Stimulated activated CD8-positive, alpha-beta memory T cell treated with anti-CD3 and anti-CD28 coated beads, Interleukin-15, amount 100 ng/mL, for 24 hours (primary cell): Measurements from ENCODE around the gene EPHA5.
"Not testable (repeated sequence)": the region's sequence is repeated elsewhere in the genome, so short reads cannot be mapped to it uniquely, and the experiment has no call there.

Experiments
- DNase-seq: peaks from one replicate; pipeline ENCODE4 v3.0.0-alpha.2; 2020; ENCODE audit warnings: low read depth

Gene EPHA5

DNA sequence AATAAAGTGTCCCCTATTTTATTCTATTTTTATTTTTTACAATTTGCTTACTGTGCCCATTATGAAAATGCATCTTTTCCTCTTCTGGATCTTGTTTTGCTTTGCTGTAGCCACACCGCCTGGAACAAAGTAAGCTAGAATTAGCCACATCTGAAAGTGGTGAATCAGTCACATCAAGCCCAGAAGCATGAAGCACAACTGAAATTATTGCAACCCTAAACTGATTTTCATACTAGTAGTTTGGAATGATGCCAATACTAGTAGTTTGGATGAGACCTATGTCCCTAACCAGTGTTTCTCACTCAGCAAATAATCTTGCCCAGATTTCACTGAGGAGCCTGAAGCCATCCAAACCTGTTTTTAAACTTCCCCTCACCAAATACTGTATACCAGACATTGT, 303.0 kb downstream of the EPHA5 start:
- DNase-seq = no peak

DNA sequence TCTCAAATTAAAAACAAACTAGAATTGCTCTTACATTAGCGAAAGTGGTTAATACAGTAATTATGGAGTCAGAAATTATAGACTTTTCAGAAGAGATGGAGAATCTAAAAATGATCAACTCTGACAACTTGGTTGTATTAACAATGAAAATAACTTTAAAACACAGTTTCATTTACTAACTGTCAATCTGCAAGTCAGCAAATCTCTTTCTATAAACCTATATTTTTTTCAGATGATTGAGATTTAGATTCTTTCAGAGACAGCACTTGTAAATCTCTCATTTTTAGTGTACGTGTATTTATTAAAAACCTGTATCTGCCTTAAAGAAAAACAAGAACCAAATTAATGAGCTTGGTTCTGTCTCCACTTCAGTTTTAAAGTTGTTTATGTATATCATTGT, 311.4 kb downstream of the EPHA5 start:
- DNase-seq = no peak

DNA sequence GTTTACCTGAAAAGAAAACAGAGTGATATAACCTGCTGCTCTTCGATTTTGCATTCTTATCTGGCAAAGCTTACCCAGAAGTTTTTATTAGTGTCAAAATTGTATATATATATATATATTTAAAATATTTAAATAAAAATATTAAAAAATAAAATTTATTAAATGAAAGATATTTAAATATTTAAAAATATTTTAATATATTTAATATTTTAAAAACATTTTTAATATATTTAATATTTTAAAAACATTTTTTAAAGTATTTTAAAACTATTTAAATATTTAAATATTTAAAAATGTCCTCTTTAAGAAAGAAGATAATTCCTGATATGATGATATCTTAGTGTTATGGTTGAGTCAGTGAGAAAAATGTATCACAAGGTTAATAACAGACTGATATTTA, 317.2 kb downstream of the EPHA5 start:
- no peak for DNase-seq

DNA sequence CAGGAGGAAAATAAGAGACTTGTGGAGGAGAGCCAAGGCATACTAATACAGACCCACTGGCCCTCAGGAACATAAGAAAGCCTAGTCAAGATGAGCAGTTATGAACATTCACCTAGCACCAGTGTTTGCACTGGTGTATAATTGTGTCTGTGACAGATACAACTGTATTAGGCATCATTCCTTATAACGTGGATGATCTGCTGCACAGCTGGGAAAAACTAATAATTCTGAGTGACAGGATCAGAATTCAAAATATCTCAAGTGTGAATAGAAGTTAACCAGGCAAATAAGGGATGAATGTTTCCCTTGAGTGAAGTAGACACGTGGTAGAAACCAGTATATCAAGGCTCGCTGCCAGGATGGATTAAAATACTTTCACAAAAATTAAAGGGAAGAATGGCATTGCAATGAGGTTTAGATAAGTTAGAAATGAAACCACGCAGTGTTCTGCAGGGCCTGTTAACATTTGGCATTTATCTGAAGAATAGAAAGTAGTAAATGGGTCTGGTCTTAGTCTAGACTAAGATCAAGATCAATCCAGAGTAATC, 325.9 kb downstream of the EPHA5 start:
- no peak for DNase-seq

DNA sequence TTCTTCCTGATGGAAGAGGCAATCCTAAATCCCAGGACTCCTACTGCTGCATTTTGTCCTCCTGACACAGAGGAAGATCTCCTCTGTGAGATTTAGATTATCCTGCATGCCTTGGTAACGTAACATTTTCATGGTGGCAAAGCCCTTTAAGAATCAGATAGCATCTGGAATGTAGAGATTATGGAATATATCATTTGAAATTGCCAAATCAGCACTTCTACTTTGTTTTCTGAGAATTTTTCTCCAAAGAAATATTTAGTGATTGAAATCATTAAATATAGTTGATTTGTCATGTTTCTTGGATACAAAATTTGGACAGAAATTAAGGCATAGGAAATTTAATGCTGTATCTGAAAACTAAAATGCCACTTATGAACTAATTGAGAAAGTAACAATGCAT, 326.9 kb downstream of the EPHA5 start:
- no peak for DNase-seq

DNA sequence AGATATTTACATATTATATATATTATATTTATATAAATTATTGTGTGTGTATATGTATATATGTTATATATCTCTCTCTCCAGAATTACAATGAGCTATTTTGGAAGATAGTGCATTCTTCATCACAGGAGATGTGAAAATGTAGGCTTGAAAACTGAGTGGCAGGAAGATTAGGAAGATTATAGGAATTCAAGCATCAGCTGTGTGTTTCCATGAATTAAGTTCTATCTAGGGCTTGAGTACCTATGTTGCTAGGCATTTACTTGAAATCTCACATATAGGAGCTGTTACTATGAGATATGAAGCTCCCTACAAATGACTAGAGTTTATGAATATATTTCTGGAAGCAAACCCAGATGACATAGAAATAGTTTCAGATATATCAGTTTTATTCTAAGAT, 328.7 kb downstream of the EPHA5 start:
- DNase-seq = no peak

DNA sequence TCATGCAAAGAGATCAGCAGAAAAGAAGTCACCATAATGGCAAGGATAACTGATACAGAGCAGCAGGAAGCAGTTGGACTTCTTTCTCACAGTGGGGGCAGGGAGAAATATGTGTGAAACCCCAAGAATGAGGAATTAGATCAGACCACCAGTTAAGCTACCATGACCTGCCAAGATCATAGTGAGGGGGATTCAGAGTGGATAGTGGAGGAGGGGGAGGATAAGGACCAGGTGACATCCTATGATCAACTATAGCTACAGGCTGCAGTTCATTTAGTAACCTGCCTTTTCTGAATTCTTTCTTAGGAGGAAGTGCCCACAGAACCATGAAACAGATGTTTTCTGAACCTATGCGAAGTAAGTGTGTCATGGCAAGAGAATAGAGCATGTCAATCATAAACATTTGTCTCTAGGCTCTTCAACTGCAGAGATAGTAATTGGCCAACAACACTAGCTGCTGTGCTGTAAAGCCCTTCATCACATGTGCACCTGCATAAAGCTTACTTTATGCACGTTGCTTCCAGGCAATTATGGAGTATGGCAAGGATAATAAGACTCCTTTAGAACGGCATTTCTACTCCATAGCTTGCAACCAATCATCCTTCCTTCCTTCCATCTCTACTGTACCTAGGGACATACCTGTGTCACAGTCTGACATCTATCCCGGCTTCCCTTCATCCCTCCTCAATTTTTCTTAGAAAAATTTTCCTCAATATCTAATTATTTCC, 329.7 kb downstream of the EPHA5 start:
- DNase-seq = no peak

DNA sequence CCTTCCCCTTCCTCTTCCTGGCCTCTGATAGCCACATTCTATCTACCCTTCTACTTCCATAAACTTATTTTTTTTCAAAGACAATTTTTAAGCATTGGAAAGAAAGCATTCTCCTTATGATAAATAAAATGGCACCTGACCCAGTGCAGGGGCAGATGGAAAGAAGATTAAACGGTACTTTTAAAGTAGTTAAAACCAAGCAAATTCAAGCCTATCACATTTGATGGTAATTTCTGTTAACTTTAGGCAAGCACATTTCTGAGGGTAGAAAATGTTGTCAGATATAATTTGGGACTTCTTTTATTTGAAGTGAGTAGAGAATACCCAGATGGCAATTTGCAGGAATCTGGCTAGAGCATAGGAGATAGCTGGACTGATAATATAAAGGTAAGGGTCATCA, 332.9 kb downstream of the EPHA5 start:
- no peak for DNase-seq

DNA sequence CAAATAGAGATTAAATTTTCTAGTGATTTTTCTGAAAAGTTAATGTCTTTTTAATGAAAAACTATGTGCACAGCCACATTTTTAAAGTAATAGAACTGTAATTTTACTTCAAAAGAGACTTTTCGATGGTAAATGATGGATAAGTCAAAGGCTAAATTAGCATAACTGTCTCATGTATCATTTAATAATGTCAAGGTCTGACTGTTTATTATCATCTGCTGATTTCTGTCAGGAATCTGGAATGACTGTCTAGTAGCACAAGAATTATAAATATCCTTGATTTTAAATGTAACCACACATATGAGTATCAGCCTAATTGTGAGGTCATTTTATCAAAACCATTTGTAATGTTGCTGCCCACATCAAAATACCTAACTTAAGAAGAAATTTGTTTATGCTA, 333.8 kb downstream of the EPHA5 start:
- DNase-seq = no peak

DNA sequence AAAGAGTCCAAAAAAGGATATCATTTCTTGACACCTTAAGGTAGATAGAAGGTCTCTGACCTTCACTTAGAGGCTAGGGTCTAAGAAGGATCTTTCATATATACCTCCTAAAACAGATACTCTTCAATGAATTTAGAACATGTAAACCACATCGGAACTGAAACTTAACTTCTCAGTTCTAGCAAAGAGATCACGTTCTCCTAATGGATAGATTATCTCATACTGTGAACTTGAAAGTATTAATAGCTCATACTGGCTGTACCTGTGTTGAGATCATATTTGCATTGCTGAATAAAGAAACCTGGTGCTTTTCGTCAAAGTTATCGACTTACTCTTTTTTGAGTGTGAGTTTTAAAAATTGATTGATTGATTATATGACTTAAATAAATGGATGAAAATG, 353.8 kb downstream of the EPHA5 start:
- DNase-seq = no peak

DNA sequence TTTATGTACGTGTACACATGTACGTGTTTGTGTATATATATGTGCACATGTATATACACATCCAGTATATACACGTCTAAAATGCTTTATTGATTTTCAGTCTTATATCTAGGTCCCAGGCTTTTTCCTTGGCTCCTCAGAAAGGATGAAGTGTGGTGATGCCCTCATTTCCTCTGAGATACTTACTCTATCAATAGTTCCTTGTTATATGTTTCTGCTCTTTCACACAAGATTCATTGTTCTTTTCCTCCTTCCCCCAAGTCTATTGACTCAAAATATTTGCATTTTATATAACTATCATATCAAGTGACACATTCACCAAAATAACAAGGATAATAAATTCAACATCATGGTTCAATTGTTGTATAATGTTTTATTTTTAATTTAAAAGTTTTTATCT, 359.2 kb downstream of the EPHA5 start:
- DNase-seq = no peak

DNA sequence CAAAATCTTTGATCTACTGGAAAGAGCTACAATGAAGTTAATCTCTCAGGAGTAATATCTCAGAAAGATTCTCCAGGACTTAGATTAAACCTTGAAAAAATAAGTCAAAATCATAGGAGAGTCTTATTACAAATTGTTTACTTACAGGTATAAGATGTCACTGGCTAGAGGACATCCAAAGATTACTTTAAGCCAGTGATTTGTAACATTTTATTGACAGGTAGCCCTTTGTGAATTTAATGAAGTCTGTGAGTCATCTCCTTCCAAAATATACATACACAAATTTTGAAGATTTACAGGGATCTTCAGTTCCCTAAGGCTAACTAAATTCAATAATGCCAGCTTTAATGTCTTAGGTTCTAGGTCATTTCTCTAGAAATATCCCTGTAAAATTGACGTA, 359.7 kb downstream of the EPHA5 start:
- no peak for DNase-seq

DNA sequence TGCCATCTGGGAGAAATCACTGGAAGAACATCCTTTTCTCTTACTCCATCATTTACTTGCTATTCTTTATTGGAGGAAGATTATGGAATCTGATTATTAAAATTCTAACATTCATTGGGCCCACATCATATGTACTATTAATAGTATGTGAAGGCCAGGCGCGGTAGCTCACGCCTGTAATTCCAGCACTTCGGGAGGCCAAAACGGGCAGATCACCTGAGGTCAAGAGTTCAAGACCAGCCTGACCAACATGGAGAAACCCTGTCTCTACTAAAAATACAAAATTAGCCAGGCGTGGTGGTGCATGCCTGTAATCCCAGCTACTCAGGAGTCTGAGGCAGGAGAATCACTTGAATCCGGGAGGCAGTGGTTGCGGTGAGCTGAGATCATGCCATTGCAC, 361.7 kb downstream of the EPHA5 start:
- DNase-seq = not testable (repeated sequence)

DNA sequence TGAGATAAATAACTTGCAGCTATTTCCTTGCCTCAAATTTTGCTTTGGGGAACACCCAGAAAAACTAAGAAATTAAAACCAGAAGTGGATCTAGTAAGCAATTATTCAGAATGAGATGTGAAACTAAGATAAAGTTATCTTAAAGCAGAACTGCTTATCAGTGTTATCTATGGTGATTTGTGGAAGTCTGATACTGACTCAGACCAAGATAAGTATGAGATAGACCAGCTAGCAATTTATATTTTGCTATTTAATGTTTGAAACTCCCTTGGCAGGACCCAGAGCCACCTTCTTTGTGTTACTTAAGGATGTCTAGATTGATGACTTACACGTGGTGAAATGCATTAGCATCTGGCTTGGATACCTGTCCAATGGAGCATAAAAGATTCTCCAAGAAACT, 368.1 kb downstream of the EPHA5 start:
- no peak for DNase-seq

DNA sequence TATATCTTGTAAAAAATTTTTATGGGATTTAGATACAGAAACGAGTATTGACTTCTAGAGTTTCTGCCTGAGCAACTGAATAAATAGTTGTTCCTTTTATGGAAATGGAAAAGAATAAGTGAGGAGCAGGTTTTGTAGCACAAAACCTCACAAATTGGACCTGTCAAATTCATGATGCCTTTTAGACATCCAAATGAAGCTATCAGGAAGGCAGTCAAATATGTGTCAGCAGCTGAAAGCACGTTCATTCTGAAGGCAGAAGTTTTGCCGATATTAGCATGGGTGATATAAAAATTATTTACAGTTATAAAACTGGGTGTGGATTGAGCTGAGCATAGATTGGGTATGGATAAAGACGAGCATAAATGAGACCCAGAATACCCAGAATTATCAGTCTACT, 374.0 kb downstream of the EPHA5 start:
- DNase-seq = no peak

DNA sequence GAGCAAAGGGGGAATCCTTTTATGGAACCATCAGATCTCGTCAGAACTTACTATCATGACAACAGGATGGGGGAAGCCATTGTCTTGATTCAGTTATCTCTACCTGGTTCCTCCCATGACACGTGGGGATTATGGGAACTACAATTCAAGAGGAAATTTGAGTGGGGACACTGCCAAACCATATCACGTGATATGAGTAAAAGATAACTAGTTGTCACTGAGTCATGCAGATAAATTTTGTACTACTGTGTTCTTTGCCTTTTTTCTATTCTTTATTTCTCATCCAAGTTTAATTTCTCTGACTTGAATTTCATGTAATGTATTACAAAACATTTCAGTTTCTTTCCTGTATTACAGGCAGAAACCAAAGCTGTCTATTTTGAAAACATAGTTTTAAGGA, 383.2 kb downstream of the EPHA5 start:
- DNase-seq = no peak
